Measurements from ENCODE around the gene ABCB11. TPM values are rescaled to one million over a fixed set of nuclear protein-coding genes. Genes with fewer than 3 reads are reported as not detected.

Gene ABCB11
- polyA plus RNA-seq, 1 of the 3 experiments (the other 2 are of a cell fraction): not detected

DNA sequence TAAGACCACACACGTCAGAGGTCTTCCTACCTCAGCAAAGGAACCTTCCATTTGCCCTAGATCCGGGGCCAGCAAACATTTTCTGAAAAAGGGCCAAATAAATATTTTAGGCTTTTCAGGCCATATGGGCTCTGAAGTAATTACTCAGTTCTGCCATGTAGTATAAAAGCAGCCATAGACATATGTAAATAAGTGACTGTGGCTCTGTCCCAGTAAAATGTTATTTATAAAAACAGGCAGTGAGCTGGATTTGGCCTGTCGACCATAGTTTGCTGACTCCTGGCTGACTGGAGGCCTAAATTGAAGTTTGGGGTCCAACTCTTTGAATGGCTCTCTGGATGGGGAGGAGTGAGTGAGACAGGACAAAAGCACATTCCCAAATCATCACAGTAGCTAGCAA lies 49.5 kb downstream of the ABCB11 start:
- 64% methylated on average over 3 of the region's 3 CpGs for WGBS (ENCODE audit: low lambda C conversion rate)
- TF ChIP-seq EZH2phosphoT487 (IDR thresholded peaks at IDR 0.05; ENCODE audit: borderline replicate concordance, low read depth) (no peak), FOSL2 (IDR thresholded peaks at IDR 0.05; ENCODE audit: borderline replicate concordance, low read depth) (no peak)
- TF ChIP-seq, protein P1, sequence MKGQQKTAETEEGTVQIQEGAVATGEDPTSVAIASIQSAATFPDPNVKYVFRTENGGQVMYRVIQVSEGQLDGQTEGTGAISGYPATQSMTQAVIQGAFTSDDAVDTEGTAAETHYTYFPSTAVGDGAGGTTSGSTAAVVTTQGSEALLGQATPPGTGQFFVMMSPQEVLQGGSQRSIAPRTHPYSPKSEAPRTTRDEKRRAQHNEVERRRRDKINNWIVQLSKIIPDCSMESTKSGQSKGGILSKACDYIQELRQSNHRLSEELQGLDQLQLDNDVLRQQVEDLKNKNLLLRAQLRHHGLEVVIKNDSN (IDR thresholded peaks at IDR 0.05; ENCODE audit: borderline replicate concordance, low read depth): no peak
- POLR2A ChIA-PET: no interaction called here
- no peaks in the 10 kb centered on the region for H3K9me2 ChIP-seq
- no peak overlapping the region for H3K27ac ChIP-seq (ENCODE audit: low read depth in 2 of 2, low read length in 1 of 2)
- H3K9ac ChIP-seq: no peak overlapping the region
- H3K79me2 ChIP-seq (ENCODE audit: insufficient read depth): no peaks in the 10 kb centered on the region
- H3F3A ChIP-seq (replicated peaks; ENCODE audit: insufficient read depth): no peaks in the 10 kb centered on the region
- CTCF ChIA-PET: no interaction called here
- H3K4me2 ChIP-seq: no peak overlapping the region
- no peaks in the 10 kb centered on the region for H3K27me3 ChIP-seq (ENCODE audit: insufficient read depth)
- no peaks in the 10 kb centered on the region for H3K9me3 ChIP-seq
- no peak overlapping the region for H3K4me3 ChIP-seq (ENCODE audit: low read depth in 2 of 2, low read length in 1 of 2)
- H3K4me1 ChIP-seq (ENCODE audit: control insufficient read depth in 1 of 2, insufficient read depth in 2 of 2, low read depth in 1 of 2, low read length in 1 of 2): no peaks in the 10 kb centered on the region
- no peaks in the 10 kb centered on the region for H4K20me1 ChIP-seq (ENCODE audit: insufficient read depth)
- H2AFZ ChIP-seq (ENCODE audit: low read depth): no peak overlapping the region
- no peak for DNase-seq
- H3K36me3 ChIP-seq (replicated peaks in 1 of 2; ENCODE audit: control insufficient read depth in 1 of 2, insufficient read depth in 2 of 2, low read length in 1 of 2): no peaks in the 10 kb centered on the region

GRCh38 chr2:168978461-168978861 lies 52.7 kb downstream of the ABCB11 start:
- 77% methylated on average over 6 of the region's 6 CpGs for WGBS (ENCODE audit: low lambda C conversion rate)

More at GRCh38 chr2:168978461-168978861, 52.7 kb downstream of the ABCB11 start:
- no peak overlapping the region for H3K4me2 ChIP-seq
- no peak for DNase-seq
- H3K4me1 ChIP-seq (ENCODE audit: control insufficient read depth in 1 of 2, insufficient read depth in 2 of 2, low read depth in 1 of 2, low read length in 1 of 2): no peaks in the 10 kb centered on the region
- no peaks in the 10 kb centered on the region for H3F3A ChIP-seq (replicated peaks; ENCODE audit: insufficient read depth)
- no peak overlapping the region for H3K27ac ChIP-seq (ENCODE audit: low read depth in 2 of 2, low read length in 1 of 2)
- H3K79me2 ChIP-seq (ENCODE audit: insufficient read depth): no peaks in the 10 kb centered on the region
- H2AFZ ChIP-seq (ENCODE audit: low read depth): no peak overlapping the region
- no peaks in the 10 kb centered on the region for H3K36me3 ChIP-seq (replicated peaks in 1 of 2; ENCODE audit: control insufficient read depth in 1 of 2, insufficient read depth in 2 of 2, low read length in 1 of 2)
- no peaks in the 10 kb centered on the region for H4K20me1 ChIP-seq (ENCODE audit: insufficient read depth)
- no peaks in the 10 kb centered on the region for H3K27me3 ChIP-seq (ENCODE audit: insufficient read depth)
- CTCF ChIA-PET: interaction anchor here (0.6 kb wide), 1 partner anchor 249 kb away, joined by 3 read pairs; no protein-coding TSS in a partner anchor
- no peak overlapping the region for H3K9ac ChIP-seq
- H3K9me3 ChIP-seq: no peaks in the 10 kb centered on the region
- POLR2A ChIA-PET: no interaction called here
- no peak overlapping the region for H3K4me3 ChIP-seq (ENCODE audit: low read depth in 2 of 2, low read length in 1 of 2)
- H3K9me2 ChIP-seq: no peaks in the 10 kb centered on the region
- TF ChIP-seq EZH2phosphoT487 (IDR thresholded peaks at IDR 0.05; ENCODE audit: borderline replicate concordance, low read depth) (no peak), JUND (IDR thresholded peaks at IDR 0.05) (no peak), FOXJ3 (CRISPR knock-in tag; IDR thresholded peaks at IDR 0.05) (no peak), TCF12 (IDR thresholded peaks at IDR 0.05) (no peak), GATA2 (CRISPR knock-in tag; IDR thresholded peaks at IDR 0.05) (no peak), SIN3A (IDR thresholded peaks at IDR 0.05; ENCODE audit: borderline replicate concordance, low read depth, low read length) (no peak)
- TF ChIP-seq, protein P2, sequence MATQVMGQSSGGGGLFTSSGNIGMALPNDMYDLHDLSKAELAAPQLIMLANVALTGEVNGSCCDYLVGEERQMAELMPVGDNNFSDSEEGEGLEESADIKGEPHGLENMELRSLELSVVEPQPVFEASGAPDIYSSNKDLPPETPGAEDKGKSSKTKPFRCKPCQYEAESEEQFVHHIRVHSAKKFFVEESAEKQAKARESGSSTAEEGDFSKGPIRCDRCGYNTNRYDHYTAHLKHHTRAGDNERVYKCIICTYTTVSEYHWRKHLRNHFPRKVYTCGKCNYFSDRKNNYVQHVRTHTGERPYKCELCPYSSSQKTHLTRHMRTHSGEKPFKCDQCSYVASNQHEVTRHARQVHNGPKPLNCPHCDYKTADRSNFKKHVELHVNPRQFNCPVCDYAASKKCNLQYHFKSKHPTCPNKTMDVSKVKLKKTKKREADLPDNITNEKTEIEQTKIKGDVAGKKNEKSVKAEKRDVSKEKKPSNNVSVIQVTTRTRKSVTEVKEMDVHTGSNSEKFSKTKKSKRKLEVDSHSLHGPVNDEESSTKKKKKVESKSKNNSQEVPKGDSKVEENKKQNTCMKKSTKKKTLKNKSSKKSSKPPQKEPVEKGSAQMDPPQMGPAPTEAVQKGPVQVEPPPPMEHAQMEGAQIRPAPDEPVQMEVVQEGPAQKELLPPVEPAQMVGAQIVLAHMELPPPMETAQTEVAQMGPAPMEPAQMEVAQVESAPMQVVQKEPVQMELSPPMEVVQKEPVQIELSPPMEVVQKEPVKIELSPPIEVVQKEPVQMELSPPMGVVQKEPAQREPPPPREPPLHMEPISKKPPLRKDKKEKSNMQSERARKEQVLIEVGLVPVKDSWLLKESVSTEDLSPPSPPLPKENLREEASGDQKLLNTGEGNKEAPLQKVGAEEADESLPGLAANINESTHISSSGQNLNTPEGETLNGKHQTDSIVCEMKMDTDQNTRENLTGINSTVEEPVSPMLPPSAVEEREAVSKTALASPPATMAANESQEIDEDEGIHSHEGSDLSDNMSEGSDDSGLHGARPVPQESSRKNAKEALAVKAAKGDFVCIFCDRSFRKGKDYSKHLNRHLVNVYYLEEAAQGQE (IDR thresholded peaks at IDR 0.05; ENCODE audit: low read depth, low read length): no peak

All from SK-N-SH (cell line).